GM18507 (cell line): Measurements from ENCODE around the gene ANKRD44.

Experiments used
- DNase-seq: peaks from one replicate; pipeline ENCODE4 v3.0.0; 2011; ENCODE audit warnings: low read depth; ENCODE audit not compliant: insufficient read length; ENCODE audit errors: extremely low spot score
- FAIRE-seq: peaks from 2 replicates; lab custom pipeline; 2011; peaks lifted over from hg19 to GRCh38; lab: Jason Lieb, UNC

Gene ANKRD44

DNA sequence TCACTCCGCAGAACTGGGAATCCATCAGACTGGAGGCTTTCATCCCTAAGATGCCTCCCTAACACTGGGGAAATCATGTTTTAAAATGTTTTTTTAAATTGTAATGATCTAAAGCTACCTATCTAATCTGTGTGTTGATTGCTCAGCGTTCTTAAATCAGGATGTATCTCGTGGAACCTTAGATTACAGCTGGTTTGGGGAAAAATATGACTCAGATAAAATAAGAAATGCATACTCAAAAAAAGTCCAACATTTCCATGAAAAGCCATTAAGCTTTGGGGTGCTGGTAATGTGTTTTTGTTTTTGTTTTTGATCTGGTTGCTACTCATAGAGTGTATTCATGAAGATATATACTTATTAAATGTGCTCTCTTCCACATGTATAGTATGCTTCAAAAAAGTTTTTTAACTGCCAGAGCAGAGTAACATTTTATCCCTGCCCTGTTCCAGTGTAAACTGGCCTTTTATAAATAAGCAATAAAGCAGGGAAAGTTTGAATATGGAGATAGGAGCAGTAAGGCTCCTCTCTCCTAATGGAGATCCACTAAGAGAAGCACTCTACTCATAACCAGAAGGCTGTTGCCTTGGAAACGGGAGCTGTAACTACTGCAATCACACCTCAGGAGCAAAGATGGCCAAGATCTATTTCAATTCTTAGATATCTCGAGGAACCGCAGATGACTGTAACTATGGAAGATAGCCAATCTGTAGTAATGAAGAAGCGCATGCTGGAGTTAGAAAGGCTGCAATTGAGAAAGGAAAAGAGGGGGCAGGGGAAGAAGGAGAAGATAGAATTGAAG lies 41.6 kb downstream of the ANKRD44 start:
- FAIRE-seq (peak; percentile 69), DNase-seq (no peak)

DNA sequence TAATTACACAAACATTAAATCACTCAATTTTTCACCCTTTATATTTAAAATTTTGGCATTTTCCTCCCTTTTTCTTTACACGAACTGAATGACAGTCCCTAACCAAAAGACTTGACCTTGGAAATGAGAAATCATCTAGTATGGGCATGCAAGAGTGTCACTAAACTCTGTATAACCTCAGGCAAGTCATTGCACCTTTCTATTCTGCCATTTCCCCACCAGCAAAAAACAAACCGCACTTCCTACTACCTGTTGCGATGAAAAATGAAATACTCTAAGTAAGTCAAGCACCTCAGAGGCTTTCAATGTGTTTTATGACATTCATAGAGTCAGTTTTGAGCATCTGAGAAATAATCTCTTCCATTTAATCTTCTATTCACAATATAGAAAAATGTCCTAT lies 44.1 kb downstream of the ANKRD44 start:
- DNase-seq, result no peak

DNA sequence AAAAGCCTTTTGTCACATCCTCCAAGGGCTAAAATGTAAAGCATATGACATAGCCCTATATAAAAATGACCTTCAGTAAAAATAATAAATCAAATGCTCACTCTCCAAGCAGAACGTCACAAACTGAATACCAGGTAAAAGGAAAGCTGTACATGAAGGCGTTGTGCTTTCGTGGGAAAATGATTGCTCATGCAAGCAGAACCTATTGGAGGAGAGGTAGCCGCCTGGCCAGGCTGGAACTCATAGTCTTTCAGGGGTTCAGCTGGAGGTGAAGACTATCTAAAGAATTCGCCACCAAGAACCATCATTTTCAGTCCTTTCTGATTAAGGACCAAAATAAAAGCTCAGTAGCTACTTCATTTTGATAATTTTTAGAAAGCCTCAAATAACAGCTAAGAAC lies 44.7 kb downstream of the ANKRD44 start:
- DNase-seq, result no peak
- FAIRE-seq, result no peak

More for the DNA sequence above, 44.1 kb downstream of the ANKRD44 start:
- peak; percentile 24 for FAIRE-seq

DNA sequence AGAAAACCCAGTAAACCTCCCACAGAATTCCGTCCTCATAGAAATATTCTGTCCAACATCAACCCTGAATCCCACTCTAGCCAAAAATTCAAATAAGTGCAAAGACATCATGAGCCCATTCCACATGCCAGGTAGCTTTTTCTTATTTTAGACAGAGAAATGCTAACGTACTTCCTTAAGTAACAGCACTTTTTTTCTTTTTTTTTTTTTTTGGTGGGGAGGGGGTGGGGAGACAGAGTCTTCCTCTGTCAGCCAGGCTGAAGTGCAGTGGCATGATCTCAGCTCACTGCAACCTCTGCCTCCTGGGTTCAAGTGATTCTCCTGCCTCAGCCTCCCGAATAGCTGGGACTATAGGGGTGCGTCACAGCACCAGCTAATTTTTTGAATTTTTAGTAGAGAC lies 45.5 kb downstream of the ANKRD44 start:
- FAIRE-seq, result no peak
- DNase-seq, result no peak

DNA sequence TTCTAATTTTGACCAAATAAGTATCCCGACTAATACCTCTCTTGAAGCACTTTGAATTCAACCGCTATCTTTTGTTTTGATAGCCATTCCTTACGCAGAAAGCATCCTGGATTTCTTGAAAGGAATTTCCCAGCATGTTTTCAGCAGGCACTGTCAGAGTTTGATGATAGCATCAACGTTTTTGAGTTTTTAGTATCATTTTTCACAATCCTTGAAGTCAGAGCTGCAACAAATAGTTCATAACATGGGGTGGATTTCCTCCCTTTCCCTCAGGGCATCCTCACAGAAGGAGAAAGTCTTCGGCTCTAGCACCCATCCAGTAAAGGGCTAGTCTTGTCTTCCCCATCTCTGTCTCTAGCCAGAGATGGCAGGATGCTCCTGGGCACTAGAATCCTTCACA lies 46.2 kb downstream of the ANKRD44 start:
- no peak for FAIRE-seq
- no peak for DNase-seq

DNA sequence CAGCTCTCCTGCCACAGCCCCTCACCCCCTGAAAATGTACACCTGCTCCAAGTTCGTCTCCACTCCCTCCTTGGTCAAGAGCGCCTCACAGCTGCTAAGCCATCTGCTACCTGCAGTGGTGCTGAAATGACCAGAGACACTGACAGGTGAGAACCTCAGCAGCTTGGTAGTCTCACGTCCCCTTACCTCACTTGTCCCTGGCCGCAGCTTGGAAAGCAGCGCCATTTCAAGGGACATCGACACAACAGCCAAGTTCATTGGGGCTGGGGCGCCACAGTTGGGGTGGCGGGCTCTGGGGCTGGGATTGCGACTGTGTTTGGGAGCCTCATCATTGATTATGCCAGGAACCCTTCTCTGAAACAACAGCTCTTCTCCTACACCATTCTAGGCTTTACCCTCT lies 47.5 kb downstream of the ANKRD44 start:
- FAIRE-seq (no peak), DNase-seq (no peak)

DNA sequence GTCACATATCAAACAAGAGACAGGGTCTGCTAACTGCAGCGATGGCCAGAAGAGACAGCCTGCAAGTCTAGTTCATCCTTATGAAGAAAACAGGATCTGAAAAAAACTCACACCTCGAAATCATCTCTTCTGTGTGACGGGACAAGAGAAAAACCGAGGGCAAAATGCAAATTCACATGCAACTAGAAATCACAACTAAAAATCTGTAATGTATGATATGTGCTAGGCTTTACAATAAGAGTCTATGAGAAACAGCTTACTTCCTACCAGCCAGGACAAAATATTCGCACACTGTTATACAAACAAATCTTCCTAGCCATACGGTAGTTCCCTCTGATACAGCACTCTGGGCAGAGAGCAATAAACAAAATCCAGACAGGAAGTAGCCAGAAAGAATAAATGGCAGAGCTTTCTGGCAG lies 48.8 kb downstream of the ANKRD44 start:
- FAIRE-seq, result peak; percentile 92

DNA sequence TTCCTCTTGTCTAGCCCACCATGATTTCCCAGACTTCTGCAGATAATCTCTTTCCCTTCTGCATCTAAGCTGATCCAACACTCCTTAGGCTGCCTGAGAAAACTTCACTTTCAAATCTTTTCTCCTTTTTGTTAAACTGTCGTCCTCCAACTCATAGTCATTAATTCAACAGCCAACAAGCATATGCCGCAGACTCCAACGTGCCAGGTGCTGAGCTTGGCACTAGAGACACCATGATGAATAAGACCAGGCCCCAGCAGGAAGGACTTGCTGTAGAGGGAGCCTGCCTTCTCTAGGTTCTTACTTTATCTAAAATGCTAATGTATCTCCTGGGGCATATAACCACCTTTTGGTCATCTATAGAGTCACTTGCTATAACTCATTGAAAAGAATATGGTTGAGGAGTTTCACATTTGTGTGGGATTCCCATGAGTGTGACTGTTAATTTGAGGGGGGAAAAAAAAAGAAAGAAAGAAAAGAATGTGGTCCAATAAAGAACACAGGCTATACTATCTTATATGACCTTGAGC lies 51.0 kb downstream of the ANKRD44 start:
- DNase-seq (no peak), FAIRE-seq (peak; percentile 74)

More for the DNA sequence above, 48.8 kb downstream of the ANKRD44 start:
- DNase-seq, result no peak

DNA sequence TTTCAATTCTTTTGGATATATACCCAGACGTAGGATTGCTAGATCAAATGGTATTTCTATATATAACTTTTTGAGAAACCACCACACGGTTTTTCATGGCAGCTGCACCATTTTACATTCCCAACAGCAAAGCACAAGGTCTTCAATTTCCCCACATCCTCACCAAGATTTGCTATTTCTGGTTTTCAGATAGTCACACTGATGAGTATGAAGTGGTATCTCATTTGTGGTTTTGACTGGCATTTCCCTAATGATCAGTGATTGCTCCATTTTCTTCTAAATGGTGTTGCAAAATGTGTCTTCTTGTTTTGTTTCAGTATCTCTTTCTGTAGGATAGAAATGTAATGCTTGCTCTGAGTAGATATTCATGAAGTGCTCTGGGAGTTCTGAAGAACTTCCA lies 52.0 kb downstream of the ANKRD44 start:
- no peak for DNase-seq
- FAIRE-seq, result peak; percentile 90

DNA sequence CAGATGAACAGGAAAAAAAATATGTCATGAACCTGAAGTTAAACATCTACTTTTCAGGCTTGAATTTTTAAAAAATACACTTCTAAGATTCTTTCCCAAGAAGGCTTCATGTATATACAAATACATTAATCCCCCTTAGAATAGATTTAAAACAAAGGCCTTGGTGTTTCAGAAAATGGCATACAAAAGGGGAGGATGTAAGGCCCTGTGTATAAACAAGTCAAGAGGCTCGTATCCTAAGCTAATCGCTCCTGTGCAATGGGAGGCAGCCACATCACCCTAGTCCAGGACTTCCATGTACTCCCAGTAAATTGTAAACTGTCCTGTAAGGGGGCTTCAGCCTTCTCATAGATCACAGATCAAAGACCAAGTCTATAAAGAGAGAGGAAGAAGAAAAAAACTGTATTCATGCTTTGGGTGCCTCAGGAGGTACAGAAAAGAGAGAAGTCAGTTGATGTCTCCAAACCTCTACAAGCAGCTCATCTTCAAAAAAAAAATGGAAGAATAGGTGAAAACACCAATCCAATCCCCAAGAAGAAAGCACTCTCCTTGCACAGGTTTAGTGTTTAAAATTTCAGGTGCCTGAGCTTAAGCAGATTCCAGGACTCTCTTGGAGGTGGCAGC lies 53.9 kb downstream of the ANKRD44 start:
- DNase-seq, result no peak
- FAIRE-seq, result no peak

DNA sequence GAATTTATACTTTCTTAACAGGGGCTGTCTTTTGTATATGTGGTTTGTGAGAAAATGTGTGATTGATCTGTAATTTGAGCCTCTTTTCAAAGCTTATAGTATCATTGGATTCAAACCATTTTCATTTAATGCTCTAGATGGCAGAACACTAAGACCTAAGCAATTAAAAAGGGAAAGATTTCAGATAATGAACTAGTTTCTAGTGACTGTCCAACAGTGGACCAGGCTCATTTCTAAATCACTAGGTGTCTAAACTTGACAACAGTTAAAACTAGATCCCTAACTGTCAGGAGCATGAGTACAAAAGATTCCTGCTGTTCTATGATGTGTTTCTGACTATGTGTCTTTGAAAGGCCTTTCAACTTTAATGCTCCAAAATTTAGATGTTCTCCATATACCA lies 54.6 kb downstream of the ANKRD44 start:
- FAIRE-seq (no peak), DNase-seq (no peak)

DNA sequence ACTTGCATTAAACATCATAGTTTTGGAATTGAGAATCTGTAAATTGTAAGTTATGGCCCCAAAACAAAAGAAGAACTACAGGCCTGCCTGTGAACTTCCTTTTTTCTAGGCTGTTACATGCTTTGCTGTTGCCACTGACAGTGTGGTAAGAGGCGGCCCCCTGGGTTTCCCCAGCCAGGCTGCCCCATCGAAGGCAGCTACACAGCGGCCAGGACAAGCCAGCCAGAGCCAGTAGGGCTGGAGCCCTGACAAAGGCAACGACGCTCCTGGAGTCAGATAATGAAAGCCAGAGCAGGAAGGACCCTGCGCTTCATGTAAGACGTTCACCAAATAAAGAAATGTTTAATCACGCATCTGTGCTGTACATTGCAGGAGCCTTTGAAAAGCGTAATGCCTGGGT lies 55.0 kb downstream of the ANKRD44 start:
- DNase-seq, result peak; percentile 69
- peak; percentile 98 for FAIRE-seq

DNA sequence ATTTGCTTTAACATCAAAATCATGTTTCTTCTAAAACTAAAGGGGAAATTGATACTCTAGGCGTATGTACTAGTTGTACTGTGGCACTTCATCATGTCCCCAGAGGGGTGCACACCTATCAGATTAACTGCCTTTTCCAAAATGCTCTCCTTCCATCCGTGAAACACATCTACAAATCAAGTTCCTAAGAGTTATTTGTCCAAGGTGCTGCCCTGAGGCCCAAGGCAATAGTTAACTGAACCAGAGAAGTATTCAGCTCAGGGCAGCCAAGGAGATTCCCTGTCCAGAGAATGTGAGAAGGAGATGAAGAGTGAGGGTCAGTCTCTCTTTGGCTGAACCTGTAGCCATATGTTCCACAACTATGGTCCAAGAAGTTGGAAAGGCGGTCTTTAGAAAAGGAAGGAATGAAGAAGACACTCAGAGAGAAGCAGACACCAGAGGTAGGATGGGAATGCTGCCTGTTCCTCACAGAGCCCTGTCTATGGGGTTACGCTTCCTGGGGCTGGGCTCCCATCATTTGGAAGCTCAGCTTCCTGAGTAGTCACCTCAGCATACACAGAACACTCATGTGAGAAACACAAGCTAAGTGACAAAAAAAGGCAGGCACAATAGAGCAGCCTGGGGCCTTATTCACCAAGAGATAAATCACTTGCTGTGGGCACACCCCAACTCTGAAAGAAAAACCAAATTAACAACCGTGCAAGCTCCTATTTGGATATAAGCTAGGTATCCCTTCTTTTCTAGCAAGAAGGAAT lies 55.6 kb downstream of the ANKRD44 start:
- DNase-seq (no peak), FAIRE-seq (no peak)

DNA sequence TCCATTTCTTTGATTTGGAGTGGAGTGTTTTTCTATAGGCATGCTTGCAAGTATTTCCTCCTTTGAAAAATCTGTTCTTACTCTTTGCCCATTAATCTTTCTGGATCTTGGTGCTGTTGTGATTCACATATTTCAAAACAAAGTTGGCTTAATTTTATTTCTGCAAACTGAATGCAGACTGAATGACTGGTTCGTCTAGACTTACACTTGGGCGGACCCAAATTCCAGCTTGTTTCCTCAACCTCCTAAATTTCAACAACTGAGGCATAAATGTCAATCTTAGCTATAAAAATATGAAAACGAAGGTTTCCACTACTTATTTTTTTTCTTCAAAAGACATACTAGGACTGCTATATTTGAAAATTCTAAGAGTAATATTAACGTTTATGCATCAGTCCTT lies 59.0 kb downstream of the ANKRD44 start:
- FAIRE-seq, result no peak
- DNase-seq, result no peak

DNA sequence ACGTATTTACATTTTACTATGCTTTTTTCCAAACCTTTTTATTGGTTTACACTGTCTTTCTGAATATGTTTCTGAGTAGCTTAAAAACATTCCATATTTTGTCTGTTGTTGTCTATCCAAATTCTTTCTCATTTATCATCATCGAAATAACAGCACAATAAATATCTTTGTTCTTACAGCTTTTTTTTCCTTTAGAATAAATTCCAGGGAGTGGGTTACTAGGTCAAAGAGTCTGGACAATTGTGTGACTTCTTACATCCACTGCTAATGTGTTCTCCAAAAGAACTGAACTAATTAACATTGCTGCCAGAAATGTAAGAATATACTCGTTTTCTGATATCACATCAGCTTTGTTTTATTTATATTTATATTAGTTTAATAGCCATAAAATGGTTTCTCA lies 59.4 kb downstream of the ANKRD44 start:
- FAIRE-seq (no peak), DNase-seq (no peak)

DNA sequence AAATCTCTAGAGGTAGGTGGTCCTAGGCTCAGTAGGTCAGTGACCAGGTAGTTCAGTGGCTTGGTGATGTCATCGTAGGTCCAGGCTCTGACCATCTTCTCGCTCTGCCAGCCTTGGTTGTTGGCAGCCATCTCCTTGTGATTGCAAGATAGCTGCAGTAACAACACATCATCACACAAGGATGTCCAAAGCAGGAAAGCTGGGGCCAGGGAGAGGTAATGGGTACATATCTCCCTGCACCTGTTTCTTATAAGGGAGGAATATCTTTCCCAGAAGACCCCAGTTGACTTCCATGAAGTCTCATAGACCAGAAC lies 60.5 kb downstream of the ANKRD44 start:
- FAIRE-seq, result no peak
- DNase-seq, result no peak

DNA sequence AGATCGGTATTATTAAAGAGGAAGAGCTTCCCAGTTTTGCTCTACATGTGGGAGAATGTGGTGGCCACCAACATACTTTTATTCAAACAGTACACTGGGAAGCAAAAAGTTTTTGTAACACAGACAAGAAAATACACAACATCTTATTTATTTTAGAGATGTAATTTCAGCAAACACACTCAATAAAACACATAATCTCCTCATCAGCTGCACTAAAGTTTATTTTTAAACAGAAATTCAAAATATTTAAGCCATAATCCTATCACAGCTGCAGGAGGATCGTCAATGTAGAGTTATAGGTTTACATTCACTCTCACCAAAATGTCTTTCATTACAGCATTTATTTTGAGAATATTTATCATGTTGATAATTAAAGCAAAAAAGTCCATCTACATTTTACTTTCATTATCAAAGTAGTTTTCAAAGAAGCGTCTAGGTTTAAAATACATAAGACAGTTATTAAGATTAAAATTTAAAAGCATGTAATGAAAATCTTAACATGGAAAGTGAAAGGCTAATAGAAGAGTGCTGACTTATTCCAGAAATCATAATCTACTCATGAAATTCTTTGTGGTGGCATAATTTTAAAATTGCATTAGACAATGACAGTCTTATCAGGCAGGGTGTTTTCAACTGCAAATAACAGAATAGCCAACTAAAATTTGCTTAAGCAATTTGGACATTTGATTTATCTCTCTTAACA lies 61.0 kb downstream of the ANKRD44 start:
- FAIRE-seq (peak; percentile 56), DNase-seq (no peak)

DNA sequence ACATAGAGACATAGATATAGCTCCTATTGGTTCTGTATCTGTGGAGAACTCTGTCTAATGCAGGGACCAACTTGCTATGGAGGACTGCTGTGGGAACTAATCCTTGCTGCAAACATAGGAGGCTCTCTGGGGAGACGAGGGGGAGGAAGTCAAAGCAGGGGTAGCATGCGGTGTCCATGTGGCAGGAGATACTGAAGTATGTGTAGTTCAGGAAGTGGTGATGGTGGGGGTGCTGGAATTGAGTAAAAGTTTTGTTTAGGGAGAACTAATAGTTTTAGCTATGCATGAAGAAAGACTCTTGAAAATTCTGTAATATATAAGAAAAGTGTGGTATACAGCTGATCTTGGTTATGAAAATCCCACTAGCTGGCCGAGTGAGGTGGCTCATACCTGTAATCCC lies 62.0 kb downstream of the ANKRD44 start:
- peak; percentile 86 for FAIRE-seq
- DNase-seq, result no peak

DNA sequence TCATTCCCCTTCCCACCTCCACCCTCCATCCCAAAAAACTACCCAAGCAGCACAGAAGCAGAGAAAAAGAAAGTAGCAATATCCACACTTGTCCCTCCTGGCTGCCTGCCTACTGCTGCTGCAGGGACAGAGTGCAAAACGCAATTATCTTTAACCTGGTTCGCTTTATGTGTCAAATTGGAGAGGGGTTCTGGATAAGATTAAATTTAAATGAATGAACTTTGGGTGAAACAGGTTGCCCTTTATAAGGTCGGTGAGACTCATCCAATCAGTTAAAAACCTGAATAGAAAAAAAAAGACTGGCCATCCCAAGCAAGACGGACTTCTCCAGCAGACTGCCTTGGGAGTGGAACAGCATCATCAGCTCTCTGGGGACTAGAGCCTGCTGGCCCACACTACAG lies 62.6 kb downstream of the ANKRD44 start:
- FAIRE-seq, result no peak
- DNase-seq, result no peak

DNA sequence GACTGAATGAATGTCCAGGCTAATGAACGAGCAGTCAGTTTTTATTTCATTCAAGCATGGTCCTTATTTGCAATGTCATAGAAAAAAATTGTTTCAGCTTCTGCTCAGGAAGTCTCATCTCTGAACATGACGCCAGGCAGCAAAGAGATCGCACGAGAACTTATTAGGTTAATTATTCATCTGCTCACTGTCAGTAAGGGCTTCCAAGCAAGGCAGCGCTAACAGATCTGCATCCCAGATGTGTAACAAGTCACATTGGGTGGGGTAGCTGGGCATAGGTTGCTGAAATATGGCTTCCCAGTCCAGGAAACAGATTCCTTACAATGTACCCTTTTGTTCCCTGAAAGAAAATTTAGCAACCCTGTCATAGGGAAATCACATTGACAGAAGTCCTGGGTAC lies 63.5 kb downstream of the ANKRD44 start:
- peak; percentile 91 for FAIRE-seq

More for the DNA sequence above, 63.5 kb downstream of the ANKRD44 start:
- no peak for DNase-seq
